ENCODE results near the gene S100A1.
"Not testable (repeated sequence)": the region's sequence is repeated elsewhere in the genome, so short reads cannot be mapped to it uniquely, and the experiment has no call there.

Gene S100A1

GRCh38 chr1:153627715-153628626 is at the start of gene S100A1:
Gene S100A1, plus strand, starts transcription at chr1:153628434. Its CDS starts 2,088 bp downstream, at chr1:153630522.
- no peak for DNase-seq (ENCODE audit: low read depth)

- no peak for DNase-seq (ENCODE audit: low read depth)
Measured at GRCh38 chr1:153578490-153578889, 49.7 kb upstream of the S100A1 start.

GRCh38 chr1:153578936-153579335 is 49.3 kb upstream of the S100A1 start:
- DNase-seq (ENCODE audit: low read depth): no peak

GRCh38 chr1:153582836-153583235 is 45.4 kb upstream of the S100A1 start:
- DNase-seq (ENCODE audit: low read depth): not testable (repeated sequence)

- DNase-seq (ENCODE audit: low read depth): not testable (repeated sequence)
Measured at GRCh38 chr1:153583514-153583913, 44.7 kb upstream of the S100A1 start.

GRCh38 chr1:153583976-153584375 is 44.3 kb upstream of the S100A1 start:
- DNase-seq (ENCODE audit: low read depth): no peak

GRCh38 chr1:153585006-153585405 is 43.2 kb upstream of the S100A1 start:
- no peak for DNase-seq (ENCODE audit: low read depth)

- no peak for DNase-seq (ENCODE audit: low read depth)
Measured at GRCh38 chr1:153586347-153586746, 41.9 kb upstream of the S100A1 start.

GRCh38 chr1:153587314-153587713 is 40.9 kb upstream of the S100A1 start:
- DNase-seq (ENCODE audit: low read depth): no peak

GRCh38 chr1:153588033-153588432 is 40.2 kb upstream of the S100A1 start:
- DNase-seq (ENCODE audit: low read depth): not testable (repeated sequence)

GRCh38 chr1:153588482-153588881 is 39.8 kb upstream of the S100A1 start:
- no peak for DNase-seq (ENCODE audit: low read depth)

- no peak for DNase-seq (ENCODE audit: low read depth)
Measured at GRCh38 chr1:153592748-153593147, 35.5 kb upstream of the S100A1 start.

GRCh38 chr1:153597206-153597605 is 31.0 kb upstream of the S100A1 start:
- no peak for DNase-seq (ENCODE audit: low read depth)

GRCh38 chr1:153598309-153599172 is 29.7 kb upstream of the S100A1 start:
- peak; percentile 33 for DNase-seq (ENCODE audit: low read depth)

- DNase-seq (ENCODE audit: low read depth): no peak
Measured at GRCh38 chr1:153599847-153600246, 28.4 kb upstream of the S100A1 start.

- no peak for DNase-seq (ENCODE audit: low read depth)
Measured at GRCh38 chr1:153602749-153603148, 25.5 kb upstream of the S100A1 start.

- DNase-seq (ENCODE audit: low read depth): no peak
Measured at GRCh38 chr1:153606194-153606593, 22.0 kb upstream of the S100A1 start.

GRCh38 chr1:153607381-153607780 is 20.9 kb upstream of the S100A1 start:
- DNase-seq (ENCODE audit: low read depth): no peak

- DNase-seq (ENCODE audit: low read depth): no peak
Measured at GRCh38 chr1:153608089-153608682, 20.0 kb upstream of the S100A1 start.

- peak; percentile 82 for DNase-seq (ENCODE audit: low read depth)
Measured at GRCh38 chr1:153608742-153609584, 19.3 kb upstream of the S100A1 start.

GRCh38 chr1:153609585-153609907 is 18.7 kb upstream of the S100A1 start:
- DNase-seq (ENCODE audit: low read depth): no peak

- DNase-seq (ENCODE audit: low read depth): no peak
Measured at GRCh38 chr1:153610334-153610733, 17.9 kb upstream of the S100A1 start.
